NCI-H446 (cell line): ENCODE results near the gene KCNQ2.
A peak's percentile ranks its signal among the peaks of the same experiment; 100 is the strongest.

Experiments
- DNase-seq, 2 experiments: peaks; one replicate each; lab custom pipeline; 2025; lab: John Stamatoyannopoulos, UW

The KCNQ2 gene

DNA sequence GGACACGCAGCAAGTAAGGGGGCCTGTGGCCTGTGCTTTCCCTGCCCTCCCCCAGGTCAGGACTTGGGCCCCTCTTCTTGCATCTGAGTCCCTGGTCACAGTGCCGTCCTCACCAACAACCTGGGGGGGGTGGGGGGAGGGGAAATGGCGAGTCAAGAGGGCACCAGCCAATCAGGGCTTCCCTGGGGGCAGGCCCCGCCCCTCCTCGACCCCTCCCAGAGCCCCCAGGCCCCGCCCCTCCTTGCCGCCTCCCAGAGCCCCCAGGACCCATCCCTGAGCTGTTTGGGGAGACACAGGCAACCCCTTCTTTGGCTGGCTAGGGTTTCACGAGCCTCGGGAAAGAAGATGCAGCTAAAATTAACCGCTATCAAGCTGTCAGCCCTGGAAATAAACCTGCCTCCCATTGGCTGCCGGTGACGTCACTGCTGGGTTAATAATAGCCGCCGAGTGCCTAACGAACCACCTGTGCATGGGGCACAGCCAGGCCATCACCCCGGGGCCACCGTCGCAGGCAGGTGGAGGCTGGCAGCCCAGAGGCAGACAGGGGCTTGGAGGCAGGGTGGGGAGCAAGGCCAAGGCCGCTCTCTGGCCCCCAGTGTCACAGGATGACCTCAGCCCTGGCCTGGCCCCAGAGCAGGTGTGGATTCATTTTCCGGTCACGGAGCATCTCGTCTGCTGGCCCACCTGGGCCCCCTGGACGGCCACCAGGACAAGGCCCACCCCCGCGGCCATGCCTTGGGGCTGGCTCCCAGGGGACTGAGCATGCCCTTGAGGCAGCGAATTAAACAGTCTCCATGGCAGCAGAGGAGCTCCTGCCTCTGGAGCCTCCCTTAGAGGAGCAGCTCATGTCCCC is 29.6 kb upstream of the KCNQ2 start:
- DNase-seq = peak; percentile 60 to 77

- DNase-seq = no peak
Measured at GRCh38 chr20:63500902-63501817, 28.7 kb upstream of the KCNQ2 start.

DNA sequence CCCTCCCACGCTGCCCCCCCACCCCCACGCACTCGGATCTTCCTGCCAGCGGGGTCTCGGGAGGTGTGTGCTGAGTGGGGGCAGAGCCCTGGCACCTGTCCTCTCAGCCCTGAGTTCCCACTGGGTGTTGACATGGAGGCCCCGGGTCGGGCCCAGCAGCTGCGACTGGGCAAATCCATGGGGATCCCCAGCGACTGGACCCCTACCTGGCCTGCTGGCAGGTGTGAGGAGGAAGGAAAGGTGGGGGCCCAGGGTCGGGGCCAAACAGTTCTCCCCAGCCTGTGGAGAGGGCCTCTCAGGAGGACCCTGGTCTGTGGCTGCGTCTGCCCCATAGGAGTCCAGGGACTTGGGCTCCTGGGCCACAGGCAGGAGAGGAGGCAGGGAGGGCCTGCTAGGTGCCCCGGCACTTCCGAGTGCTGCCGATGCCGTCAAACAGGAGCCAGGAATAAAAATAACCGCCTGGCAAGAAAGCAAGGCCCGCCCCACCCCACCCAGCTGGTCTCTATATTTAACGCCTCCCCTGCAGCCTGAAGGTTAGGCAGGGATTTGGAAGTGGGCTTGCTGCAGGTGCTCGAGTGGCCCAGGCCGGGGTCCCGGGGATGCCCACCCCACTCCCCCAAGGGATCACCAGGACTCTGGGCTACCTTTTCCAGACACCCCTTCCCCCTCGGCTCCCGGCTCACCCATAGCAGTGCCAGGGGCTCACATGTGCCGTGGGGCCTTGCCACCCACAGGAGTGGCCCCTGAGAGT is 27.9 kb upstream of the KCNQ2 start:
- no peak for DNase-seq

DNA sequence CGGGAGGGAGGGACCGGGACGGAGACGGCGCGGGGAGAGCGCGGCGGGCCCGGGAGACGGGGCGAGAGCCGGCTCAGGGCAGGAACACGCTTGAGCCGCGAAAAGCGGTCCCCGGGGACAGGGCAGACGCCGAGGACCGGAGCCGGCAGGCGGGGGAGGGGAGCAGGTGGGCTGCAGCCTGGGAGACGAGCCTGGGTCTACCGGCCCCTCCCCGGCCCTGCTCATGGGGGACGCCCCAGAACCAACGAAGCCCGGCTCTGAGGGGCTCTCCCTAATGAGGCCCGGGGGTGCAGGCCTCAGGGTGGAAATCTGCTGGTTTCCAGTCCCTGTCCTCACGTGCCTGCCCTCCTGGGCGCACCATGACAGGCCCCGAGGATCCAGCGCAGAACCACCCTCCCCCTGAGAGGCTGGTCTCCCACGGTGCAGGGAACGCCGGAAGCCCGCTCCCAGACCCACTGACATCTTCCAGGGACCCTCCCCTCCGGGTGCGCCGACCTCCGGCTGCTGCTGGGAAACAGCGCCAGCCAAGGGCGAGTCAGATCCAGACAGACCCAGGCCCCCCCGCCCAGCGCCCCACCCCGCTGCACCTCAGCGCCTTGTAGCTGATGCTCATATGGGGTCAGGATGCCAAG is 27.0 kb upstream of the KCNQ2 start:
- no peak for DNase-seq

GRCh38 chr20:63498960-63499337 is 26.5 kb upstream of the KCNQ2 start, which contains the start of gene EEF1A2:
Gene EEF1A2, minus strand, starts transcription at chr20:63499083. Its CDS starts 1,320 bp downstream, at chr20:63497763.
- peak in 1 of 2 experiments; percentile 73 for DNase-seq

- DNase-seq = peak in 1 of 2 experiments; percentile 45
Measured at GRCh38 chr20:63497946-63498935, 25.8 kb upstream of the KCNQ2 start.

DNA sequence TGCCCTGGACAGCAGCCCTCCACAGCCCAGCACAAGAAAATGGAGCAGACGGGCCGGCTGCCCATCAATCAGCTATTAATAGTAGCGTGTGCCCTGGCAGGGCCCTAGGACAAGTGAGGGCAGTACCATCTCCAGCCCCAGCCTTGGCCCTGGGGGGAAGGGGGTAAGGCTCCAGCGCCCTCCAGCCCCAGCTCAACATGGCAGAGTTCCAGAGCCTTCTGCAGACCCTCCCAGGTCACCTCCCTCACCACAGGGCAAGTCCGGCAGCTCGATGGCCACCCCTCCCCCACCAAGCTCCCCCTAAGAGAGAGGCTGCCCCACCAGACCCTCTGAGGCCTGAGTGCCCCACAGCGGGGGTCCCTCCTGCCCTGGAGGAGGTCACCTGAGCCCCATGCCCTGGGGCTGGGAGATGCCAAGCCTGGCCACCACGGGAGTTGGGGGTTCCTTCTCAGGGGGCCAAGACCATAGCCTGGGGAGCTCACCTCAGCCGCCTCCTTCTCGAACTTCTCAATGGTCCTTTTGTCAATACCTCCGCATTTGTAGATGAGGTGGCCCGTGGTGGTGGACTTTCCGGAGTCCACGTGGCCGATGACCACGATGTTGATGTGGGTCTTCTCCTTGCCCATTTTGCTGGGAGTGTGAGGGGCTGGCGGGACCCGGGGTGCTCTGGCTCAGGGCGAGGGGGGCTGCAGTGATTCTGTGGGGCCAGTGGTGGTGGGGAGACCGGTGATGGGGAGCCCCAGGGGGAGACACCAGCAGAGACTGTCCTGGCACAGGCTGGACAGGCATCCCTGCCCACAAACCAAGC is 24.9 kb upstream of the KCNQ2 start:
- DNase-seq = no peak

DNA sequence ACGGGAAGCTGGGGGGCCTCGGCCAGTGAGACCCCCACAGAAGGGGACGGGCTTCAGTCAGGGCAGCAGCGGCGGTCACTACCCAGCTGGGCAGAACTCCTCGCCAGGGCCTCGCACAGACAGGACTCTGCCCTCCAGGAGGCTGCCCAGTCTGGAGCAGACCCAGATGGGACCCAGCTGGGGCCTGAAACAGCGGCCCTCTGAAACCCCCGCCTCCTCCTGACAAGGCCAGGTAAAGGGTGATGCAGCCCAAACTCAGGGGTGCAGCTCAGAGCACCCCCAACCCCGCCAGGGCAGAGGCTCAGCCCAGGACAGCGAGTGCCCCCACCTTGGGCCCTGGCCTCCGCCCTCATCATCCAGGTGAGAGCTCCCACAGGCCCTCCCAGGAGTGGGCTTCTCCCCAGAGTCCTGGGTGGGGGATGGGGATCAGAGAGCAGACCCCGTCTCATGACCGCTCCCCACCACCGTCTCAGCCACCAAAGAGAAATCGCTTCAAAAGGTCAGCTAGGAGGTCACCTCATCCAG is 24.2 kb upstream of the KCNQ2 start:
- no peak for DNase-seq

GRCh38 chr20:63495741-63496595 is 23.5 kb upstream of the KCNQ2 start:
- DNase-seq = no peak

GRCh38 chr20:63495167-63495720 is 22.8 kb upstream of the KCNQ2 start:
- DNase-seq = no peak

- no peak for DNase-seq
Measured at GRCh38 chr20:63494420-63495166, 22.1 kb upstream of the KCNQ2 start.

GRCh38 chr20:63494084-63494419 is 21.6 kb upstream of the KCNQ2 start:
- no peak for DNase-seq

DNA sequence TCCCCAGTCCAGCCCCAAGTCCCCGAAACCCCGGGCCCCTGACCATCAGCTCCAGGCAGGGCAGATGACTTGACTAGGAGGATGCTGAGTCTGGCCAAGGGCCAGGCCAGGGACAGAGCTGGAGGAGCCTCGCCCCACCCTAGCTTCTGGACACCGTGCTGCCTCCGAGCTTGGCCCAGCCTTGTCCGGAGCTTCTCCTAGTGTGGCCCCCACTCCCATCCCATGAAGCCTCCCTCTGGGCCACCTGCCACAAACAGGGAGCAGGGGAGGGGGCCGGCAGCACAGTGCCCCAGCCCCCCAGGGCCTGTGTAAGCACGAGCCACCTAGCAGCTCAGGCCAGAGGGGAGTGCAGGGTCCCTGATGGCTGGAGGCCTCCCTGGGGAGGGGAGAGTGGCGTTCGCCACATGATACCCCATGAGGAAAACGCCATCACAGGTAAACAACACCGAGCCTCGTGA is 21.1 kb upstream of the KCNQ2 start:
- DNase-seq = no peak

GRCh38 chr20:63492982-63493381 is 20.5 kb upstream of the KCNQ2 start:
- no peak for DNase-seq

DNA sequence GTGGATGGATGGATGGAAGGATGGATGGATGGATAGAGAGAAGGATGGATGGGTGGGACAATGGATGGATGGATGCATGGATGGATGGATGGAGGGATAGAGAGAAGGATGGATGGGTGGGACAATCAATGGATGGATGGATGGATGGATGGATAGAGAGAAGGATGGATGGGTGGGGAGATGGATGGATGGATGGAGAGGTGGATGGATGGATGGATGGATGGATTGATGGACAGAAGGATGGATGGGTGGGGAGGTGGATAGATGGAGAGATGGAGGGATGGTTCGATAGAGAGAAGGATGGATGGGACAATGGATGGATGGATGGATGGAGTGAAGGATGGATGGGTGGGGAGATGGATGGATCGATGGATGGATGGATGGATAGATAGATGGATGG is 20.1 kb upstream of the KCNQ2 start:
- no peak for DNase-seq

DNA sequence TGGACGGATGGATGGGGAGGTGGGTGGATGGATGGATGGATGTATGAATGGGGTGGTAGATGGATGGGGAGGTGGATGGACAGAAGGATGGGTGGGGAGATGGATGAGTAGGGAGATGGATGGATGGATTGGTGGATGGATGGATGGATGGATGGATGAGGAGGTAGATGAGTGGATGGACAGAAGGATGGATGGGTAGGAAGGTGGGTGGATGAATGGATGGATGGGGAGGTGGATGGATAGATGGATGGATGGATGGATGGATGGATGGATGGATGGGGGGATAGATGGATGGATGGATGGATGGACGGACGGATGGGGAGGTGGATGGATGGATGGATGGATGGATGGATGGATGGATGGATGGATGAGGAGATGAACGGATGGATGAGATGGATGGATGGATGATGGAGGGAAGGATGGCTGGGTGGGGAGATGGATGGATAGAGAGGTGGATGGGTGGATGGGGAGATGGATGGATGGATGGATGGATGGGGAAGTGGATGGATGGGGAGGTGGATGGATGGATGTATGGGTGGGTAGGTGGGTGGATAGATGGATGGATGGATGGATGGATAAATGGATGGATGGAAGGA is 19.3 kb upstream of the KCNQ2 start:
- no peak for DNase-seq

- no peak for DNase-seq
Measured at GRCh38 chr20:63491078-63491477, 18.6 kb upstream of the KCNQ2 start.
